Activated CD8-positive, alpha-beta memory T cell treated with anti-CD3 and anti-CD28 coated beads for 4 hours (primary cell): ENCODE measurements around the gene EPM2A.
"Not testable (repeated sequence)": the region's sequence is repeated elsewhere in the genome, so short reads cannot be mapped to it uniquely, and the experiment has no call there.

Source experiments
- DNase-seq, 2 donors: peaks; one replicate each; pipeline ENCODE4 v3.0.0-alpha.2; 2020; ENCODE audit warnings: low read depth in 2 of 2

Gene EPM2A

GRCh38 chr6:145731447-145731846 is 3.9 kb downstream of the EPM2A start:
- DNase-seq, result peak in 1 of 2 donors; percentile 31

GRCh38 chr6:145729887-145730286 is 5.4 kb downstream of the EPM2A start:
- no peak for DNase-seq

- DNase-seq, result no peak
These were observed 6.6 kb downstream of the EPM2A start for GRCh38 chr6:145728444-145729385.

GRCh38 chr6:145727817-145728388 is 7.4 kb downstream of the EPM2A start:
- DNase-seq, result no peak

- no peak for DNase-seq
These were observed 9.8 kb downstream of the EPM2A start for GRCh38 chr6:145725570-145725969.

- no peak for DNase-seq
These were observed 11.7 kb downstream of the EPM2A start for GRCh38 chr6:145723646-145724045.

- no peak for DNase-seq
These were observed 13.1 kb downstream of the EPM2A start for GRCh38 chr6:145722190-145722589.

GRCh38 chr6:145721144-145721543 is 14.2 kb downstream of the EPM2A start:
- no peak for DNase-seq

GRCh38 chr6:145715426-145715825 is 19.9 kb downstream of the EPM2A start:
- DNase-seq, result no peak

GRCh38 chr6:145714731-145715130 is 20.6 kb downstream of the EPM2A start:
- DNase-seq, result no peak

- DNase-seq, result no peak
These were observed 21.5 kb downstream of the EPM2A start for GRCh38 chr6:145713773-145714172.

GRCh38 chr6:145711372-145711771 is 23.9 kb downstream of the EPM2A start:
- no peak for DNase-seq

- no peak for DNase-seq
These were observed 27.9 kb downstream of the EPM2A start for GRCh38 chr6:145707397-145707796.

- DNase-seq, result no peak
These were observed 29.8 kb downstream of the EPM2A start for GRCh38 chr6:145705561-145705960.

- DNase-seq, result no peak
These were observed 31.1 kb downstream of the EPM2A start for GRCh38 chr6:145704143-145704781.

GRCh38 chr6:145699462-145699861 is 35.9 kb downstream of the EPM2A start:
- DNase-seq, result no peak

- DNase-seq, result not testable (repeated sequence)
These were observed 37.9 kb downstream of the EPM2A start for GRCh38 chr6:145697401-145697800.

GRCh38 chr6:145694083-145694737 is 41.1 kb downstream of the EPM2A start:
- DNase-seq, result no peak

GRCh38 chr6:145690969-145691368 is 44.4 kb downstream of the EPM2A start:
- DNase-seq, result no peak

- DNase-seq, result no peak
These were observed 45.8 kb downstream of the EPM2A start for GRCh38 chr6:145689529-145689928.

GRCh38 chr6:145688493-145688905 is 46.8 kb downstream of the EPM2A start:
- DNase-seq, result no peak

- no peak for DNase-seq
These were observed 49.4 kb downstream of the EPM2A start for GRCh38 chr6:145685932-145686331.
